ENCODE results near the gene WASHC4. TPM values are rescaled to one million over a fixed set of nuclear protein-coding genes. Genes with fewer than 3 reads are reported as not detected.

WASHC4 gene
- total and polyA plus RNA-seq, 2 donors (not counting 3 experiments of a cell fraction or from before 2014, with no cell fraction given): 30.4 to 123 TPM

DNA sequence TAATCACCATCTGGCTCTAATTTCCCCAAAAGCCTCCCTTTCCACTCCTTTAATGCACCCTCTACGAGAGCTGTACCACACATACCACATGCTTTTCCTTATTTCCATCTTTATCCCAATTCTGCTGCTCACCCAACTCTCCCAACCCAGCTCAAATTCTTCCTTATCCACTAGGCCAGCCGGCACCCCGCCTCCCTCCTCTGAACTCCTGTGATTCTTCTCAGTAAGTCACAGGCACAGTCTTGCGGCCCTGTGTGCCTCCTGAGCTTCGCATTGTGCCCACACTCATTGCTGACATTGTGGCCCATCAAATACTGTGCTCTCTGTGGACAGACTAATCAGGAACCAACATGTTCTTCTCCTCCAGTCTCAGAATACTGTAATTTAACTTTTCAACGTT is 83.0 kb downstream of the WASHC4 start:
- Histone ChIP-seq H3K36me3 (ENCODE audit: control insufficient read depth in 2 of 2, extremely low read depth in 1 of 2, insufficient read depth in 2 of 2, low read length in 2 of 2) (peaks cover 29 to 31% of the 10 kb centered on the region in 2 experiments), H3K9me1 (replicated peaks; ENCODE audit: control insufficient read depth, extremely low read depth, insufficient read depth, low read length) (no peaks in the 10 kb centered on the region), H3K4me2 (ENCODE audit: insufficient read depth, low read length) (no peak overlapping the region), H3K4me1 (ENCODE audit: control insufficient read depth, extremely low read depth, insufficient read depth, low read length) (no peaks in the 10 kb centered on the region), H2AFZ (ENCODE audit: low read depth, low read length) (no peak overlapping the region), H3K27me3 (ENCODE audit: control insufficient read depth in 2 of 2, insufficient read depth in 2 of 2, low read length in 2 of 2) (no peaks in the 10 kb centered on the region), H3K9ac (replicated peaks; ENCODE audit: extremely low read depth, insufficient read depth, low read length) (no peak overlapping the region), H3K9me3 (replicated peaks; ENCODE audit: control insufficient read depth, insufficient read depth, low read length) (no peaks in the 10 kb centered on the region), H4K20me1 (replicated peaks; ENCODE audit: control insufficient read depth, extremely low read depth, insufficient read depth, low read length) (peaks cover 2% of the 10 kb centered on the region), H3K79me2 (ENCODE audit: control insufficient read depth, insufficient read depth, low read length) (no peaks in the 10 kb centered on the region), H3K27ac (ENCODE audit: insufficient read depth, low read depth, low read length) (no peak overlapping the region), H3K4me3 (replicated peaks in 1 of 3; ENCODE audit: insufficient read depth in 1 of 3, low read depth in 1 of 3, low read length in 3 of 3) (no peak overlapping the region)
- TF ChIP-seq MYC (IDR thresholded peaks at IDR 0.05; ENCODE audit: low read depth, low read length) (no peak), EZH2 (IDR thresholded peaks at IDR 0.05; ENCODE audit: borderline replicate concordance, low read depth, low read length, severe bottlenecking) (no peak)
- CTCF ChIA-PET: interaction anchor here (2.4 kb wide), 1 partner anchor 192 kb away, joined by 12 read pairs; no protein-coding TSS in a partner anchor
- POLR2A ChIA-PET: no interaction called here
- no peak for FAIRE-seq
- dilution Hi-C loops (cut with MboI; ENCODE audit: extremely low pct_ligation_motif_present, low sequenced_read_pairs): no loop called here
- no TSS peak for BruUV-seq (replicated peaks)
- intact Hi-C loops (cut with micrococcal nuclease): no loop called here
- DNase-seq (ENCODE audit: low read depth, low spot score): no peak

DNA sequence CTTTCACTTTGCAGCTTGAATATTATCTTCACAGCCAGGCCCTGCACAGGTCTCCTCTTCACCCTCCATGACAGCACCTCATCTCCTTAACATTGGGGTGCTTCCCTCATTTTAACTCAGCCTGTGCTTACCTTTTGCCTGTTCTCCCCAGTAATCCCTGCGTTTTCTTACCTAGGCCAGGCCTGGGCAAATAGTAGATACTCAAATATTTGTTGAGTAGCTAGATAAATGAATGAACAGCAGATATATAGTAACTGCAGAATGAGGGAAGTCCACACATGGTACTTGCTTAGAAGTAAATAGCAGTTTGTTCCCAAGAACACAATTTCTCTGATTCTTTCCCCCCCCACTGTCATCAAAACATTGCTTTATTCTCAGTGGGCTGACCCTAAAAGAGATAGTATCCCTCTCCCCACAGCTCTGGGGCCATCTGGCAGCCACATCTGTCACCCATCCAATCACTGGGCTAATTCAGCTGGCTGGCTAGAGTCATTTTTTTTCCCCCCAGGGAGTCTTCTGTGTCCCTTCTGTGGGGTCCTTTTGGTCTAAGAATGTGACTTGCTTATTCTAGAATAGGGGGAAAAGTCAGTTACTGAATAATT is 85.2 kb downstream of the WASHC4 start:
- no peak for DNase-seq (ENCODE audit: low read depth, low spot score)
- H3K4me3 ChIP-seq (replicated peaks in 1 of 3; ENCODE audit: insufficient read depth in 1 of 3, low read depth in 1 of 3, low read length in 3 of 3): no peak overlapping the region
- CTCF ChIA-PET: interaction anchor here (1.1 kb wide), 1 partner anchor 190 kb away, joined by 6 read pairs; no protein-coding TSS in a partner anchor
- no peak for FAIRE-seq
- H3K9ac ChIP-seq (replicated peaks; ENCODE audit: extremely low read depth, insufficient read depth, low read length): no peak overlapping the region
- no peaks in the 10 kb centered on the region for H3K4me1 ChIP-seq (ENCODE audit: control insufficient read depth, extremely low read depth, insufficient read depth, low read length)
- intact Hi-C loops (cut with micrococcal nuclease) (no loop called here), dilution Hi-C loops (cut with MboI; ENCODE audit: extremely low pct_ligation_motif_present, low sequenced_read_pairs) (no loop called here)
- no peaks in the 10 kb centered on the region for H3K79me2 ChIP-seq (ENCODE audit: control insufficient read depth, insufficient read depth, low read length)
- H2AFZ ChIP-seq (ENCODE audit: low read depth, low read length): no peak overlapping the region
- no peak overlapping the region for H3K4me2 ChIP-seq (ENCODE audit: insufficient read depth, low read length)
- H3K9me3 ChIP-seq (replicated peaks; ENCODE audit: control insufficient read depth, insufficient read depth, low read length): no peaks in the 10 kb centered on the region
- POLR2A ChIA-PET: no interaction called here
- TF ChIP-seq FOS (IDR thresholded peaks at IDR 0.05; ENCODE audit: borderline replicate concordance, insufficient read depth, low read length): no peak
- no peak for TF ChIP-seq MYC (IDR thresholded peaks at IDR 0.05; ENCODE audit: low read depth, low read length)
- no peak for TF ChIP-seq POLR2AphosphoS5 (IDR thresholded peaks at IDR 0.05; ENCODE audit: insufficient read depth, low read depth, low read length)
- no peak for TF ChIP-seq EZH2 (IDR thresholded peaks at IDR 0.05; ENCODE audit: borderline replicate concordance, low read depth, low read length, severe bottlenecking)
- H3K27me3 ChIP-seq (ENCODE audit: control insufficient read depth in 2 of 2, insufficient read depth in 2 of 2, low read length in 2 of 2): no peaks in the 10 kb centered on the region
- peaks cover under 1% of the 10 kb centered on the region for H4K20me1 ChIP-seq (replicated peaks; ENCODE audit: control insufficient read depth, extremely low read depth, insufficient read depth, low read length)
- H3K36me3 ChIP-seq (ENCODE audit: control insufficient read depth in 2 of 2, extremely low read depth in 1 of 2, insufficient read depth in 2 of 2, low read length in 2 of 2): peaks cover 28 to 38% of the 10 kb centered on the region in 2 experiments
- H3K9me1 ChIP-seq (replicated peaks; ENCODE audit: control insufficient read depth, extremely low read depth, insufficient read depth, low read length): no peaks in the 10 kb centered on the region
- BruUV-seq (replicated peaks): no TSS peak
- H3K27ac ChIP-seq (ENCODE audit: insufficient read depth, low read depth, low read length): no peak overlapping the region
